ENCODE data around the gene TAF3.
A peak's percentile ranks its signal among the peaks of the same experiment; 100 is the strongest.

Gene TAF3

DNA sequence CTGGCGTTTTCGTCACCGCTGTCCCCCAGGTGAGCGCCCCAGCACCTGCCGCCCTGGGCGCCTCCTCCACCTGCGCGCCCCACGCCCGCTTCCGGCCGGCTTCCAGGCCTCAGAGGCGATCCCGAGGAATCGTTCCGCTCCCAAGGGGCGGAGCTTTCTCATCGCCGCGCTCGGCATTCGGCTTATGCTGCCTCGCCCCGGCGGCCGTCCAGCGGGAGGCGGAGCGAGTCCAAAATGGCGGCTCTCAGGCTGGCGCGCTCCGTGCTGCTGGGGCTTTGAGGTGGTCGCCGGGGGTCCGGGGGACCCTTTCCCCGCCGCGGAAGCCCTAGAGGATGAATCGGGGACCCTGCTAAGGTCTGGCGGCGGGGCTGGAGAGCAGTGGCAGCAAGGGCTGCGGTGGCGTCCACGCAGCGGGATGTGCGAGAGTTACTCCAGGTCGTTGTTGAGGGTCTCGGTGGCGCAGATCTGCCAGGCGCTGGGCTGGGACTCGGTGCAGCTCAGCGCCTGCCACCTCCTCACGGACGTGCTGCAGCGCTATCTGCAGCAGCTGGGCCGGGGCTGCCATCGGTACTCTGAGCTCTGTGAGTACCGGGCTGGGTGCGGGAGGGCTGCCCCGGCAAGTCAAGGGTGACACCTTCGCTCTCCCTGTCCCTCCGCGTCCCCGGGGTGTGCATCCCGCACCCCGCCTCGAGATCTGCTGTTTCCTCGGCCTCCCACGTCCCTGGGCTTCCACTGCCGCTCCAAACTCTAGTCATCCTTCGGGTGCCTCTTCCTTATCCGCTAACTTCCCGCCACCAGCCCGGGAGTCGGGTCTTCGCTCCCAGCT, at the start of gene TAF3:
TAF3 (plus strand) TSS at position 211 of the 826 bp plus-strand sequence; CDS start at position 416, 205 bp downstream.
- ChIA-PET POLR2A (interaction anchor here (0.6 to 2.3 kb wide), 12 partner anchors 9 to 1420 kb away, joined by 3 to 33 read pairs (median 4); partner anchors contain the start of genes ATP5F1C and KIN), CTCF (interaction anchor here (0.7 to 1.7 kb wide), 3 partner anchors 10 to 46 kb away, joined by 3 to 5 read pairs (median 4); no protein-coding TSS in a partner anchor)
- Histone ChIP-seq H3K27ac (ENCODE audit: extremely low read depth, low read depth, low read length) (peak within 1 kb of the TSS; percentile 61; the same call in 1 of the 2 replicates), H3K4me3 (ENCODE audit: low read depth, low read length) (peak within 1 kb of the TSS; percentile 75), H3K9me3 (ENCODE audit: control insufficient read depth, insufficient read depth, low read depth, low read length) (no peaks in the 10 kb centered on the region), H3K4me1 (ENCODE audit: control insufficient read depth, insufficient read depth, low read length) (peaks cover 3% of the 10 kb centered on the region; the same call in 1 of the 2 replicates), H3K36me3 (ENCODE audit: control insufficient read depth in 2 of 2, insufficient read depth in 1 of 2, low read length in 2 of 2) (peaks cover 8 to 14% of the 10 kb centered on the region in 2 experiments)
- TF ChIP-seq ZNF423 (tag by site-specific recombination; IDR thresholded peaks at IDR 0.05) (peak; percentile 60; the same call in 1 of the 2 replicates), GLIS2 (tag by site-specific recombination; IDR thresholded peaks at IDR 0.05) (peak; percentile 84), ZBTB7A (tag by site-specific recombination; IDR thresholded peaks at IDR 0.05; ENCODE audit: low read depth) (peak; percentile 70; the same call in 1 of the 2 replicates), ZSCAN30 (tag by site-specific recombination; IDR thresholded peaks at IDR 0.05) (0 out of 2 replicates have a peak, but pooled peaks have one; percentile 24), ZNF670 (tag by site-specific recombination; IDR thresholded peaks at IDR 0.05; ENCODE audit: low read depth) (no peak), ZSCAN18 (tag by site-specific recombination; IDR thresholded peaks at IDR 0.05) (peak; percentile 11; the same call in 1 of the 2 replicates), ZNF629 (tag by site-specific recombination; IDR thresholded peaks at IDR 0.05) (peak; percentile 76), ZFP41 (tag by site-specific recombination; IDR thresholded peaks at IDR 0.05; ENCODE audit: borderline replicate concordance) (no peak), ZNF335 (tag by site-specific recombination; conservative IDR thresholded peaks at IDR 0.05) (peak; percentile 59; the same call in 1 of the 2 replicates), ZSCAN16 (tag by site-specific recombination; IDR thresholded peaks at IDR 0.05) (no peak), INSM2 (tag by site-specific recombination; IDR thresholded peaks at IDR 0.05) (peak; percentile 55; the same call in 1 of the 2 replicates), EGR2 (tag by site-specific recombination; IDR thresholded peaks at IDR 0.05; ENCODE audit: low read depth) (peak; percentile 91), ZNF585B (tag by site-specific recombination; IDR thresholded peaks at IDR 0.05) (no peak), ZNF404 (tag by site-specific recombination; IDR thresholded peaks at IDR 0.05) (no peak), ZBTB21 (tag by site-specific recombination; IDR thresholded peaks at IDR 0.05) (0 out of 2 replicates have a peak, but pooled peaks have one; percentile 11), KLF10 (tag by site-specific recombination; IDR thresholded peaks at IDR 0.05) (0 out of 2 replicates have a peak, but pooled peaks have one; percentile 16), WT1 (tag by site-specific recombination; IDR thresholded peaks at IDR 0.05) (0 out of 2 replicates have a peak, but pooled peaks have one; percentile 16), KLF16 (tag by site-specific recombination; IDR thresholded peaks at IDR 0.05) (peak; percentile 92), HIC1 (tag by site-specific recombination; IDR thresholded peaks at IDR 0.05) (0 out of 2 replicates have a peak, but pooled peaks have one; percentile 30), ZXDB (tag by site-specific recombination; IDR thresholded peaks at IDR 0.05) (peak; percentile 80), TRIM28 (IDR thresholded peaks at IDR 0.05; ENCODE audit: borderline replicate concordance, low read length) (0 out of 2 replicates have a peak, but pooled peaks have one; percentile 6), ZNF600 (tag by site-specific recombination; IDR thresholded peaks at IDR 0.05) (peak; percentile 46; the same call in 1 of the 2 replicates), ZFHX2 (tag by site-specific recombination; conservative IDR thresholded peaks at IDR 0.05) (peak; percentile 92)
- TF ChIP-seq, protein P1, sequence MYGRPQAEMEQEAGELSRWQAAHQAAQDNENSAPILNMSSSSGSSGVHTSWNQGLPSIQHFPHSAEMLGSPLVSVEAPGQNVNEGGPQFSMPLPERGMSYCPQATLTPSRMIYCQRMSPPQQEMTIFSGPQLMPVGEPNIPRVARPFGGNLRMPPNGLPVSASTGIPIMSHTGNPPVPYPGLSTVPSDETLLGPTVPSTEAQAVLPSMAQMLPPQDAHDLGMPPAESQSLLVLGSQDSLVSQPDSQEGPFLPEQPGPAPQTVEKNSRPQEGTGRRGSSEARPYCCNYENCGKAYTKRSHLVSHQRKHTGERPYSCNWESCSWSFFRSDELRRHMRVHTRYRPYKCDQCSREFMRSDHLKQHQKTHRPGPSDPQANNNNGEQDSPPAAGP (tag by site-specific recombination; IDR thresholded peaks at IDR 0.05): peak; percentile 68; the same call in 1 of the 2 replicates
- TF ChIP-seq, protein P2, sequence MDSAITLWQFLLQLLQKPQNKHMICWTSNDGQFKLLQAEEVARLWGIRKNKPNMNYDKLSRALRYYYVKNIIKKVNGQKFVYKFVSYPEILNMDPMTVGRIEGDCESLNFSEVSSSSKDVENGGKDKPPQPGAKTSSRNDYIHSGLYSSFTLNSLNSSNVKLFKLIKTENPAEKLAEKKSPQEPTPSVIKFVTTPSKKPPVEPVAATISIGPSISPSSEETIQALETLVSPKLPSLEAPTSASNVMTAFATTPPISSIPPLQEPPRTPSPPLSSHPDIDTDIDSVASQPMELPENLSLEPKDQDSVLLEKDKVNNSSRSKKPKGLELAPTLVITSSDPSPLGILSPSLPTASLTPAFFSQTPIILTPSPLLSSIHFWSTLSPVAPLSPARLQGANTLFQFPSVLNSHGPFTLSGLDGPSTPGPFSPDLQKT (IDR thresholded peaks at IDR 0.05; ENCODE audit: borderline replicate concordance, low read depth, low read length): peak; percentile 93

All from HEK293 (cell line).